B cell (primary cell): ENCODE measurements around the gene KCNS1.

Experiments used
- CTCF ChIP-seq: fragments of 200-600 bp; IDR thresholded peaks from one replicate; pipeline ENCODE4 v1.8.0; 2022; ENCODE audit warnings: antibody characterized with exemption, mild to moderate bottlenecking
- EZH2 ChIP-seq: IDR thresholded peaks from 2 replicates; pipeline ENCODE4 v1.6.1; 2012; ENCODE audit warnings: borderline replicate concordance, low read depth, mild to moderate bottlenecking, moderate library complexity, low read length; ENCODE audit not compliant: insufficient read depth, poor library complexity, severe bottlenecking

GRCh38 chr20:45115386-45115774 lies 14.5 kb upstream of the KCNS1 start:
- TF ChIP-seq CTCF (no peak), EZH2 (no peak)
